ENCODE results near the gene SEC61B. TPM values are rescaled to one million over a fixed set of nuclear protein-coding genes. Genes with fewer than 3 reads are reported as not detected.
"Not testable (repeated sequence)": the region's sequence is repeated elsewhere in the genome, so short reads cannot be mapped to it uniquely, and the experiment has no call there.

SEC61B gene
- polyA plus RNA-seq, 10 donors, result 71.4 to 130 (median 90.7) TPM

DNA sequence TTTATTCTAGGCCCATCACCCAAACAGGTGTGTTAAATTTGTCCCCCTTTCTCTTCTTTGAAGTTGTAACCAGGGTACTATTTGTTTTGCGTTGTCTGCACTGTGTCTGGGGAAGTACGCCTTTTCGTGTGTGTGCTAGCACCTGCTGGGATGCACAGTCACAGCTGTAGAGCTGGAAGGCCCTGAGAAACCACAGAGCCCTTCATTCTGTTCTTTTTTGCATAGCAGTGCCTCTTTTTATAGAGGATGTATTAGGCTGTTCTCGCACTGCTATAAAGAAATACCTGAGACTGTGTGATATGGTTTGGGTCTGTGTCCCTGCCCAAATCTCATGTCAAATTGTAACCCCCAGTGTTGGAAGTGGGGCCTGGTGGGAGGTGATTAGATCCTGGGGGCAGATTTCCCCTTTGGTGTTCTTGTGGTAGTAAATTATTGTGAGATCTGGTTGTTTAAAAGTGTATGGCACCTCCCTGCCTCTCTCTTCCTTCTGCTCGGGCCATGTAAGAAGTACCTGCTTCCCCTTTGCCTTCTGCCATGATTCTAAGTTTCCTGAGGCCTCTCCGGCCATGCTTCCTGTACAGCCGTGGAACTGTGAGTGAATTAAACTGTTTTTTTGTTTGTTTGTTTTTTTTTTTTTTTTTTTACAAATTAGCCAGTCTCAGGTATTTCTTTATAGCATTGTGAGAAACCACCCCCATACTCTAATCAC is 14.0 kb downstream of the SEC61B start:
- no peak for DNase-seq

DNA sequence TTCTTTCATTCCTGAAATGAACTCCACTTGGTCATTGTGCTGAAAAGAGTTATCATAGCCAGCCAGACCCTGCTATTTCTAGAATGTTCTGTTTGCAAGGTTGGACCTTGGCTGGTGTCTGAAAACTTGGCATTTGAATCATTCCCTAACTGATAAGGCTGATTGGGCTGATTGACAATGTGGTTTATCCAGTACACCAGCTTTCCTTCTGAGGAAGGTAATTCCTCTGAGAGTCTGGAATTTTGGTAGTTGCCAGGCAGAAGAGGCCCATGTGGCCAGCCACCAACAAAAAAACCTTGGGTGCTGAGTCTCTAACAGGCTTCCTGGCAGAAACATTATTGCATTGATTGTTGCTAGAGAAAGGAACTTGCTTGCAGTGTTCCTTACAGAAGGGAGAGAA is 15.3 kb downstream of the SEC61B start:
- DNase-seq, result no peak

DNA sequence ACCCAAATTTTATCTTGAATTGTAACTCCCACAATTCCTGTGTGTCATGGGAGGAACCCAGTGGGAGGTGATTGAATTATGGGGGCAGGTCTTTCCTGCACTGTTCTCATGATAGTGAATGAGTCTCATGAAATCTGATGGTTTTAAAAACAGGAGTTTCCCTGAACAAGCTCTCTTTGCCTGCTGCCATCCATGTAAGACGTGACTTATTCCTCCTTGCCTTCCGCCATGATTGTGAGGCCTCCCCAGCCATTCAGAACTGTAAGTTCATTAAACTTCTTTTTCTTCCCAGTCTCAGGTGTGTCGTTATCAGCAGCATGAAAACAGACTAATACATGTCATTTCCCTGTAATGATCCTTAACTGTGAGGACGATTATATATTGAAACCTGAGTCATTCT is 15.8 kb downstream of the SEC61B start:
- not testable (repeated sequence) for DNase-seq

DNA sequence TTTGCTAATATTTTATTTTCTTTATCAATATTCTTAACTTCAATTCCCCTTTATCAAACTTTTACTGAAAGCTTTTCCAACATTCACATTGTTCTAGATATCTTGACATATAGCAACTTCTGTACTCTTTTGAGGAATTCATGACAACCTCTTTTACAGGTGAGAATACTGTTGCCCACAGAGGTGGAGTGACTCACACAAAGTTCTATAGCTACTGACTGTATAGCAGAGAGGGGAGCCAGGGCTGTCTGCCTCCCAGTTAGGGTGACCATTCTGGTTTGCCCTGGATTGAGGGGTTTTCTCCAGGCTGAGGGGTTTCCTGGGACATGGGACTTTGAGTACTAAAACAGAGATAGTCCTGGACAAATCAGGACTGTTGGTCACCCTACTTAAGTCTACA is 16.2 kb downstream of the SEC61B start:
- DNase-seq, result no peak

DNA sequence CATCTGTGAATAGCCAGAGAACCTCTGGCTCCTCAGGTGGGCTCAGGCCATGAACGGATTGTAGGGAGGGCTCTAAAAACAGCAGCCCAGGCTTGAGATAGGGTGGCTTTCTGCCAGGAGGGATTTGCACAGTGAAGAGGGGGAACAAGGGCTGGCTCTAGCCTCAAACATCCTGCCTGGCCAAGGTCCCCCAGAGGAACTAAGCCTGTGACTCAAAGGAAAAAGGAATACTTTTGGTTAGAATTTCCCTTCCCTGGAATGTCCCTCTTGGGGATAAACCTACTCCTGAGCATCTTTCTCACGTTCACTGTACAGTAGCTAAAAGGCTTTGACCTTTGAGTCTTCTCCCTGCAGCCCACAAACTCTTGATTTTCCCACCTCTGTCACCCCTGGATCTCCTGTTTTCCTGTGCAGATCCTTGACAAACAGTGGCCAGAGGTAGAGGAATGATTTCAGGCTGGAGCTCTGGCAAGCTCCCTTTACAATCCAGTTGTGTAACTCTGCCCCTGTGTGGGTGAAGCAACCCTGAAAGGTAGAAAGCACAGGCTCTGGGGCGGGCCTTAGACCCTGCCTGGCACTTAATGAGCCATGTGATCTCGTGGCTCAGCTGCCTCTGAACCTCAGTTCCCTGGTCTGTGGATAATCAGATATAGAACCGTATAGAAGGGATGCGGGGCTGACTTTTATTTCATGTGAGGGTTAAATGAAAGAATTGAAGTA is 17.4 kb downstream of the SEC61B start:
- DNase-seq, result peak in 1 of 3 donors; percentile 73

DNA sequence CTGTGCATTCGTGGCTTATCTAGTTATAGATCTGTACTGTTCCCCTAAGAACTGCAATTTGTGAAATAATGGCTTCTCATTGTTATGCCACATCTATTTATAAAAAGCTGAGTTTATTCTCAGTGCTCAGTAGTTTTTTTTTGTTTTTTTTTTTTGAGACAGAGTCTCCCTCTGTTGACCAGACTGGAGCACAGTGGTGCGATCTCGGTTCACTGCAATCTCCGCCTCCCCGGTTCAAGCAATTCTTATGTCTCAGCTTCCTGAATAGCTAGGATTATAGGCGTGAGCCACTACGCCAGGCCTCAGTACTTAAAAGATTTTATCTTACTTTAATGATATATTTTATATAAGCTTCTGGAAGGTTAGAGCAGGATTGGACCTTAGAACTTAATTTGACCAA is 19.0 kb downstream of the SEC61B start:
- DNase-seq, result no peak

DNA sequence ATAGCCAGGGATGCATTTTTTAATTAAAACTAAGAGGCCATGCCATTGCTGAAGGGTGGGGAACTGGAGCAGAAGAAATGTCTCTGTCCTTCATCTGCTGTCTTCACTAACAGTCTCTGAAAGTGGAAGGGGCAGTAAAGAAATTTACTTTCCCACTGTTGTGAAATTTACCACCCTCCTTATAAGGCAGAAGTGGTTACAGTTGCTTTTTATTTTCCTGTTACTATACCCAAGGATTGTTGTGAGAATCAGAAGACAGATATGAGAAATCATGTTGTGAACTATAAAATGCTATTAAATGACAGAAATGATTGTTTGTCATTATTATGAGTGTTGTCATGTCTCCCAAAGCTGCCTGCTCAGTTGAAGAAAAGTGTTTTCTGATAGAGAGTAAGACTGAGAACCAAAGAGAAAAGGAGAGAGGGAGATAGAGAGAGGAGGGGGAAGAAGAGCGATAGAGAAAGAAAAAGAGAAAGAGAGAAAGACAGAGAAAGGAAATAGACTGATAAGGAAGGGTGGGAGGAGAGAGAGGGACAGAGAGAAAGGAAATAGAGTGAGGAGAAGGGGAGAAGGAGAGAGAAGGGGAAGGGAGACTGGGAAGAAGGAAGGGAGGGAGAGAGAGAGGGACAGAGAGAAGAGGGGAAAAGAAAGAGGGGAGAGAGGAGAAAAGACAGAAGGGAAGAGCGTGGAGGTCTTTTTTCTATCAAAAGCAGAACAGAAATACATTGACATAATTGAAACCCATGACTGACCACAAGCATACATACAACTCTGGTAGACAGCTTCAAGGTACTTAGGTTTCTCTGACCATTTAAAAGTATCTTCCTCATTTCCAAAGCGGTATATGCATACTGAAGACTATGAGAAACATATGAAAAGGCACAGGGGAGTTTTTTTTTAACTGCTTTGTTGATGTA is 22.5 kb downstream of the SEC61B start:
- DNase-seq, result no peak

DNA sequence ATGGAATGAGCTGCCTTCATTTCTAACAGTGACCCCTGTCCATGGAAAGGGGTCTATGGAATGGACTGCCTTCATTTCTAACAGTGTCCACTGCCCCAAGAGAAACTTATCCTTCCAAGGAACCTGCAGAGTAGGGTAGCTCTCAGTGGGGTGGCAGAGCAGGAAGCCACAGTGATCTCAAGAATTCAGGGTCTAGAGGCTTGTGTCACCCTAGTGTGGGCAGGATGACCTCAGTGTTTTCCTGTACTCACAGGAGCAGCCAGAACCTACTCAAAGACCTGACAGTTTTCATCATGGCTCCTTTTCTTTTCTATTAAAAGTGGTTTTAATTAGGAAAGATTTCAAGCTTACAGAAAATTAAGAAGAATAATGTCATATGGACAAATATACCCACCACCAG is 27.5 kb downstream of the SEC61B start:
- no peak for DNase-seq

DNA sequence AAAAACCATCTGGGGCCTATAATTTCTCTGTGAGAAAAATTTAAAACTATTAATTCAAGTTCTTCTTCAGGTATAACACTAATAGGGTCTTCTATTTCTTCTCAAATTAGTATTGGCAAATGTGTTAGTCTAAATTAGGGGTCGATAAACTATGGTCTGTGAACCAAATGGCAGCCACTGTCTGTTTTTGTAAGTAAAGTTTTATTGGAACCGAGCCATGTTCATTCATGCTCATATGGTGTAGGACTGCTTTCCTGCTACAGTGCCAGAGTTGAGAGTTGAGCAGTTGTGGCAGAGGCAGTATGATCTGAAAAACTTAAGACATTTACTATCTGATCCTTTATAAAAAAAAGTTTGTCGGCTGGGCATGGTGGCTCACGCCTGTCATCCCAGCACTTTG is 29.1 kb downstream of the SEC61B start:
- no peak for DNase-seq

DNA sequence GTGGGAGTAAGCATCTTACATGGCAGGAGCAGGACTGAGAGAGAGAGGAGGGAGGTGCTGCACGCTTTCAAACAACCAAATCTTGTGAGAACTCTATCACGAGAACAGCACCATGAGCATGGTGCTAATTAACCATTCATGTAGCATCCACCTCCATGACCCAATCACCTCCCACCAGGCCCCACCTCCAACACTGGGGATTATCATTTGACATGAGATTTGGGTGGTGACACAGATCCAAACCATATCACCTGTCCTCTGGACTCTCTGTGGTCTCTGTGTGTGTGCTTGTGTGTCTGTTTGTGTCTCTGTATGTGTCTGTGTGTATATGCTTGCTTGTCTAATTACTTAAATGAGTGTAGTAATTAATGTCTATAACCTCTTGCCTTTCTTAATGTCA is 31.1 kb downstream of the SEC61B start:
- DNase-seq, result no peak

DNA sequence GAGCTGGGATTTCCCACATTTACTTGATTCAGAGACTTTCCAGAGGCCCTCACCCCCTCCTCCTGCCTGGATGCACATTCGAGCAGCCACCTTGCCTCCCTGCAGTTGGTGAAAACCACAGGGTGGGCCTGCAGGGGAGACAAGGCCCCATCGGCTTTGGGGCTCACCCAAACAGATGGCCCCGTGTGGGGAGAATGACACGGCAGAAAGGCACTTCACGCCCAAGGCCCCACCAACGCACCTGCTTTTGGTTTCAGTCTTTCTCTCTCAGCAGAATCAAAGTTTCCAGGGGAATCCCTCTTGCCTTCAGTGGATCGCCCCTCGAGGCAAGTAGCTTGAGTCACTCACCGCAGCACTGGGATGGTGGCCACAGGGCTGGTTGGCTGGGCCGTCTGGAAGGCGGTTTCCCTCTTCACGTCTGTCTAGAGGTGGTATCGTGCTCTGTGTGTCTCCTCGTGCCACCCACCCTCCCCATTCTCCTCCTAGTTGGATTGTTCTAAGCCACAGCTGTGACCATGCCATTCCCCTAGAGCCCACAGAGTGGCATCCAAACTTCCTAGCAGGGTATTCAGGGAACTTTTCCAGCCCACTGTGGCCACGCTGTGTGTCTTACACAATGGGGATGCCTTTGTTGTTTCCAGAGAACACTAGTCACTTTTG is 31.8 kb downstream of the SEC61B start:
- no peak for DNase-seq

DNA sequence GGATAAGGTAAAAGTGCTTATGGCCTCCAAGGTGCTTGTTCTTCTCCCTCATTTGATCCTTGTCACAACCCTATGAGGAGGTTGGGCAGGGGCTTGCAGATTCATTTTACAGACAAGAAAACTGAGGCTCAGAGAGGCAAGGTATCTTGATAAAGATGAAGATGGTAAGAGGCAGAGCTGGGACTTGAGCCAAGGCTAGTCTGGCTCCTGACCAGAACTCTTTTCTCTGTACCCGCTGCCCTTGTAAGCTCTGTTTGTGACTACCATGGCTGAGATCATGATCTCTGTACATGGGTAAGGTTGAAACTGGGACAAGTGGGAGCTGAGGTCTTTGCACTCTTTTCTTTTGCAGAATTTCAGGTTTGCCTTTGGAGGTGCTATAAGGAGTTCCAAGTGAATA is 33.6 kb downstream of the SEC61B start:
- DNase-seq, result no peak

DNA sequence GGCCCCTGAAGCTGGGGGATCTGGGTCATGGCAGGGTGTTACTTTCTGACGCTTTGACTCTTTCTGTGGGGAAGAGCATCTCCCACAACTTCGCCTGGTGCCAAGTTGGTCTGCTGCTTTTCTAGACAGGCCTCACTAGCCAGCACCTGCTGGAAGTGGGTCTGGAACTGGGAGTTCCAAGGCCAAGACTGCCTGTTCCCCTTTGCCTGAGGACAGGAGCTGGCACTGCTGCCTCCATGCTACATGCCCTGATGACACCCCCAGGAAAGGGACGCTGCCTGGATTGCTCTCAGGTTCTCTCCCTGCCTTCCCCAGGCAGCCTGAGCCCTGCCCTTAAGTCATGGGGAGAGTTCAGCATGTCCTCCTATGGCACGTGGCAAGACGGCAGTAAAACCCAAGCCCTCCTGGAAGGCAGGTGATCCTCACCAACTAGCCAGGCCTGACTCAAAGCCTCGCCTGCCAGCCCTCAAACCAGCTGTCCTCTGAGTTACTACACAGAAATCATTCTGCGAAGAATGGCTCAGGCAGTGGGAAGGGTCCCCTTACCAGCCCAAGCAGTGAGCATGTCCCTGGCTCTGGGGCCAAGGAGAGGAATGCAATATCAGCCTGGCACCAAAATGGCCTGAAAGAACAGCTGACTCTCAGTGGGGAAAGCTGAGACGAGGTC is 35.8 kb downstream of the SEC61B start:
- DNase-seq, result peak; percentile 43 to 58 (median 47)

DNA sequence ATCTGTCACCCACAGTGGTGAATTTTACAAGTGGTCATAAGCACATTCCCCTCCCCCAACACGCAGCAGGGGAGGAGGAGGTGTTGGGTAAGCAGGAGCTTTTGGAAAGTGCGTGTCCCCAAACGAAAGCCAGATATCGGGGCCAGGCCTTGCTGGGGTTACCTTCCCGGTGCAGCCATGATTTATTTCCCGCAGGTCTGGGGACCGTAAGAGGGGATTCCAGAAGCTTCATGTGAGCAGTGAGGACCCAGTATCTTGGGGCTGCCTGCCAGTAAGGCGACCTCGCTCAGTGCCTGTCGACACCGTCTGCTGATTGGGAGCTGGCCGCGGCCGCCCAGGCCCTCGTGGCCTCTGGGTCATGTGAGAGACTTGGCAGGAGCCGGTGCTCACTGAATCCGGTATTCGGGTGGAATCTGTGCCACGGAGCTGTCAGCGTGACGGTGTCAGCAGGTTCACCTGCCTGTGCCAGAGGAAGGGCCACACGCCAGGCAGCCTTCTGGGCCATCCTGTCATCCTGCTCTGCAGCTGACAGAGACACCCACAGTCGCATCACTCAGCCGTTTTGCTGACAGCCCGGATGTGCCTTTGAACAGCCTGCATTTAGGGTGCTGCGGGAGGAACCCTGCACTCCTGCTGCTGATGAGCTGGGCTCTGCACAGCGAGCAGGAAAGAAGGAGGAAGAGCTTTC is 37.3 kb downstream of the SEC61B start:
- peak; percentile 68 to 84 (median 75) for DNase-seq

DNA sequence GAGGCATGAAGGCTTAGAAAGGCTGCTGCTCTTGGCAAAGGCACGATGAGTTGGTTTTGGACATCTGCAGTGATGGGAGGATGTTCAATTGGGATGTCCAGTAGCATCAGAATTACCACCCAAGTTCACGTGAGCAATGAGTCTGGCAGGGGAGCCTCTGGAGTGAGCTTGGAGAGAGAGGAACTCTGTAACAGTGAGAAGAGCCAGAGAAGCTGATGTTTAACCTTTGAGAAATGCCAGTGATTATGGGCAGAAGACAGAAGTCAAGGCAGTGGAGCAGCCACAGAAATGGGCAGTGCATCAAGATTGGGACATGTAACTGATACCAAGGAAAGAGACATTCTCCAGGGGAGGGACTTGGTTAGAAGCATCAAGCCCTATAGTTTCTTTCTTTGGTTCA is 39.8 kb downstream of the SEC61B start:
- no peak for DNase-seq

DNA sequence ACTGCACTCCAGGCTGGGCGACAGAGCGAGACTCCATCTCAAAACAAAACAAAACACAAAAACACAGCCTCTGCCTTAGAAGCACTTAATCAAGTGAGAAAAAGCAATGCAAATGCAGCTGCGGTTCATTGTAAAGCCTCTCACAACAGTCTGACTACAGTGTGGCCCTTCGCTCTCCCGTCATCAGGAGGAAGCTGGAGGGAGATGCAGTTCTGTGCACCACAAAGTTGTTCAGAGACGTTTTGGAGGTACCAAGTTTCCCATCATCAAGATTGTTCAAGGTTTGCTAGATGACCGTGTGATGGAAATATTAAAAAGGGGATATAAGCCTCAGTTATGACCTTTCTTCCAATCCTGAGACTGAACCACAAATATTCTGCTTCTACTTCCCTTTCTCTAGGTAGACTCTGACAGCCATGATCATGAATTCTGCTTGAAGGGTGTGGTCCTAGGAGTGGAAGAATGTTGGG is 40.9 kb downstream of the SEC61B start:
- no peak for DNase-seq

DNA sequence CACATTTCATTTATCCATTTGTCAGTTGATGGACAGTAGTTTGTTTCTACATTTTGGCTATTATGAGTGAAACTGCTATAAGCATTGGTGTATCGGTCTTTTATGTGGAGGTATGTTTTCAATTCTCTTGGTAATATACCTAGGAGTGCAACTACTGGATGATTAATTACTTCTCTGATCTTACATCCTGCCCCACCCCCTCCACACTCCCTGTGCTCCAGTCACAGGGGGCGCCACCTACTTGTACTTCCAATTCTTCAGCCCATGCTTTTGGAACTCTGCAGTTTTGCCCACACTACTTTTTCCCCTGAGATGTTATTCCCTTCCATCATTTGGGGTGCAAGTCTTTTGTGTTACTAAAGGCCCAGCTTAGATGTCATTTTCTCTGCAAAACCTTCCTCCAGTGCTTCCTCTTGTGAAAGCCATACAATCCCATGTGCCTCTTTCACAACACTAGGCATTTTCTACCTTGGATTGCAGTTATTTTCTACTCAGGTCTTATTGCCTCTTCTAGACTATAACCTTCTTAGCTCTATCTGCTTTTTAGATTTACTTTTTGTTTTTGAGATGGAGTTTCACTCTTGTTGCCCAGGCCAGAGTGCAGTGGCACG is 42.1 kb downstream of the SEC61B start:
- DNase-seq, result no peak

DNA sequence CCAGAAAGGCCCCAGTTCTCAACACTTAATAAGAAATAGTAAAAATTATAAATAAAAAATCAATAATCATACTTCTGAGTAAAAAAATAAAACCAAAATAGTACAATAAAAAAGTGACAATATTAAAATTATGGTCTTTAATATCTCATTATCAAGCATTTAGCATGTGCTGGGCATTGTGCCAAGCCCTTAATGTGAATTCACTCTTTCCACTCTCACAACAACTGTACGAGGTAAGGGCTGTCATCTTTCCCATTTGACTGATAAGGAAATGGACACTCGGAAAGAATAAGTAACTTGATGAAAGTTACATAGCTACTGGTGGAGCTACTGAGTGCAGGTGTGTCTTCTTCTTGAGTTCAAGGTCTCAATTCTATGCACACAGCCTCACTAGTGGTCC is 43.6 kb downstream of the SEC61B start:
- DNase-seq, result no peak

DNA sequence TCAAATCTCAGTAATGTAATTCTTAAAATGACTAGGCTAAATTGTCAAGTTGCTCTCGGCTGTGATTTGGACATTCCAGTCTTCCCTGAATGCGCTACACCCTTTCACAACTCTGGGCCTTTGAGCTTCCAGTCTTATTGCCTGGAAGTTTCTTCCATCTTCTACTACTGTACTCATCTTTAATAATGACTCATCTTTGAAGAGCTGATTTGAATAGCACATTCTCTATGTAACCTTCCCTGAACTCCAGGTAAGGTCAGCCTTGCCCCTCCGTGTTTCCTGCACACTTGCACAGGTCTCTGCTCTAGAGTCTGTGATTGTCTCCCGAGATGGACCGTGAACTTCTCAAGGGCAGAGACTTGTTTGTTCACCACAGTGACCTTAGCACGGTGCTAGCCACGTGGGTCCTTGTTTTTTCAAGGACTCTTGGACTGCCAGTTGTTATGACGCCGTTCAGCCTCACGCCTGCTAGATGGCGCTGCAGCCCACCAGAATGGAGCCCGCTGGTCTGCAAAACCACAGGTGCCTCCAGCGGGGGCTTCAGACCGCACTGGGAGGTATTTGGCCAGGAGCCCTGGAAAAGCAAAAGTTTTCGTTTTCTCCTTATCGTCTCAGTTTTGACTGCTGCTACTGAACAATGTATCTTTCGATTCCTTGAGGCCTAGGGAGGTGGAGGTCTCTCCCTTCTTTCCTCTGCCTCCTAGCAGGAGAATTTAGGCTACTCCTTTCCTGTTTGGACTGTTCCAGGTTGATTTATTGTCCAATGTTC is 44.4 kb downstream of the SEC61B start:
- DNase-seq, result peak; percentile 58 to 79 (median 62)
